ENCODE measurements around the gene SRXN1.
"Not testable (repeated sequence)": the region's sequence is repeated elsewhere in the genome, so short reads cannot be mapped to it uniquely, and the experiment has no call there.

SRXN1 gene

DNA sequence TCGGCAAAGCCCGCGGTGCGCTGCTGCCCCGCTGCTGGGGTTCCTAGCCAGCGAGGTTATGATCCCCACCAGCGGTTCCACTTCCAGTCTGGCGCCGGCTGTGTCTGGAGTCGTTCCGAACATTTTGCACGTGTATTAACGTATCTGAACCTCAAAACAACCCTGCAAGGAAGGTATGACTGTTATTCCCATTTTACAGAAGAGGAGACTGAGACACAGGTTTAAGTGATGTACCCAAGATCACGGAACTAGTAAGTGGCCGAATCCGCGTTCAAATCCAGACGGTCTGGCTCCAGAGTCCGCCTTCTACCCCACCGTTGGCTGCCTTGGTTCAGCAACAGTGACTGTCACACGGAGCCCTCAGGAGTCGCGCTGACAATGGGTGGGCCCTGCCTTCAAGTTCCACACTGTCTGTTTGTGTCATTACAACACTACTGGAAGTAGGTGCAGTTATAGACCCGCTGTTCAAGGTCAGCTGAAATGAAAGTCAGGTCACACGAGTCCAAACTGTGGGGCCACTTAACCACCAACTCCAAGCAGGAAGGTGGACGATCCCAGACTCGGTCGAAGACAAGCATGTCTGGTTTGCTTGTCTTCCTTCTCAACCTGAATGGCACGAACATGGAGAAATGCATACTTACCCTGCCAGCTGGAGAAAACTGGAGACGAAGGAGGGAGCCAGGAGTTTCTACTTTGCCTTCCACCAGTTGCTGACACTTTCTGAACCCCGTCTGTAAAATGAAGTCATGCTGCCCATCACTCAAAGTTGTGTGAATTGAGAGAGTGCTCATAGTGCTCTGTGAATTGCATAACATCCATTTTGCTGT is 803 bp upstream of the SRXN1 start:
- DNase-seq, result no peak

DNA sequence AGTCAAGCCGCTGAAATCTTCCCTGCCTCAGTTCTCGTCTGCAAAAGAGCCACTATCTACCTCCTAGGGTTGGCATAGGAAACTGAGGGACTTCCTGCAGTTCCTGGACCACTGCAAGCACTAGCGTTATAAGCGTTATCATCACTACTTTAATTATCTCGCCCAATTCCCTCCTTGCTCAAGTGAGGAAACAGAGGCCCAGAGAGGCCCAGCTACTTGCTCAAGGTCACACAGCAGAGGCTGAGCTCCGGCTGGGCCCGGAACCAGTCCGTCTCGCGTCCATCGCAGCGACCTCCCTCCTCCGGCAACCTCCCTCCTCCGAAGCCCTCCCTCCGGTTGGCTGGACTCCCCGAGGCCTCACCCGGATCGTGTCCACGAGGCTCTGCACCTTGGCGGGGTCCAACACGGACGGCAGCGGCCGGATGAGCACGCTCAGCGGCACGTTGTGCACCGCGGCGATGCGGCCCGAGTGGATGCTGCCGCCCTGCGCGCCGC is 338 bp downstream of the SRXN1 start:
- no peak for DNase-seq

DNA sequence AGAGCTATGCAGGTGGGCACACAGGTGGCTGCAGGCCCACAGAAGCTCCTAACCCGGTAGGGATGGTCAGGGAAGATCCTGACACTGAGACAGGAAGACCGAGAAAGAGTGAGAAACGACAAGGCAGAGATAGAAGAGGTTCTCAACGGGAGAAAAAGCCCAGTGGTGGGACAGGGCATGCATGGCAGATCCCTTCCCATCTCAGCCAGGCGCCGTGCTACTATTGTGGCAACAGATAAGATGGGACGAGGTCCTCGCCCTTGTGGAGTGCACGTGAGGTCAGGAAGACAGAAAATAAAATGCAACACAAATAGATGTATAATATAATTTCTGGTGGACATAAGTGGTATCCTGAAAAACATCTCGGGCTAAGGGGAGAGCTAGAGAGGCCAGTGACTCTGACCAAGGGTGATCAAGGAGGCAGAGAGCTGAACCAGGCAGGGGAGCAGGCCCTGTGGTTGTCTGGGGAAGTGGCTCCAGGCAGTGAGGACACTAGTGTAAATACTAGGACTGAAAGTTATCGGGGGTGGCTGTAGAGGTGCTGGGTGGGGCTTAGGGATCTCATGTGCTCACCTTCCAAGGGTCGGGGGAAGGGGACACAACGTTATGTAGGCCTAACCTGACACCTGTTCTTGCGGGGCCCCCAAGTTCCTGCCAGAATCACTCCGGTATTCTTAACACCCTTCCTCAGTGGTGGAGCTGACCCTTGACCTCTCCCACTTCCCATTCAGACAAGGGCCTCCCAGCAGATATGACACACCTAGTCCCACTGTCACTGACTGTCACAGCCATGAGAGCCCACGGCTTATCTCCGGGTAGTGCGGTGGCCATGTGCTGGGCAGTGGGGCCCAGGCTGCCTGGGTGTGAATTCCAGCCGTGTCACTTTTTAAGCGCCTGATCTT is 1.0 kb downstream of the SRXN1 start:
- no peak for DNase-seq

DNA sequence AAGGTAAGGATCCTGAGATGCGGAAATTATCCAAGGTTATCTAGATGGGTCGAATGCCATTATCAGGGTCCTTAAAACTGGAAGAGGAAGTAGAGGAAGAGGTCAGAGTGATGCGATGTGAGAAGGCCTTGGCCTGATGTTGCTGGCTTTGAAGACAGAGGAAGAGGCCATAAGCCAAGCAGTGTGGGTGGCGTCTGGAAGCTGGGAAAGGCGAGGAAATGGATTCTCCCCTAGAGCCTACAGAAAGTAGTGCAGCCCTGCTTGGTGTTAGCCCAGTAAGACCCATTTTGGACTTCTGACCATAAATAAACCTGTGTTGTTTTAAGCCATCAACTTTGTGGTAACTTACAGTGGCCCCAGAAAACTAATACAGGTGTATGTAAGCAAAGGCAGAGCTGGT is 2.0 kb downstream of the SRXN1 start:
- DNase-seq, result no peak

DNA sequence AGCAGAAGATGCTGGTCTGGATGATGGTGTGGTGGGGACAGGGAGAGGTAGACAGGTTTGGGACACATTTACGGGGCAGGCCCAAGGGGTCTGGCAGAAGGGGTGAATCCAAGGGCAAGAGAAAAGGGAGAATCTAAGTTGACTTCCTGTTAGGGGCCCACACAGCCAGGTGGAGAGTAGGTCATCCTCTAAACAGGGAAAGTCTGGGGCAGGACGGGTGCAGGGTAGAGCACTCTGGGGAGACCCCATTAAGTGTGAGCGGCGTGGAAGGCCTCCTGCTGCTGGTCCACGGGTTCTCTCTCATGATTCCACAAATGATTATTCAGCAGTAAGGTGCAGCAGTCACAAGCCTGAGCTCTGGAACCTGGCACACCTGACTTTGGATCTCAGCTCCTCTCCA is 2.7 kb downstream of the SRXN1 start:
- no peak for DNase-seq

DNA sequence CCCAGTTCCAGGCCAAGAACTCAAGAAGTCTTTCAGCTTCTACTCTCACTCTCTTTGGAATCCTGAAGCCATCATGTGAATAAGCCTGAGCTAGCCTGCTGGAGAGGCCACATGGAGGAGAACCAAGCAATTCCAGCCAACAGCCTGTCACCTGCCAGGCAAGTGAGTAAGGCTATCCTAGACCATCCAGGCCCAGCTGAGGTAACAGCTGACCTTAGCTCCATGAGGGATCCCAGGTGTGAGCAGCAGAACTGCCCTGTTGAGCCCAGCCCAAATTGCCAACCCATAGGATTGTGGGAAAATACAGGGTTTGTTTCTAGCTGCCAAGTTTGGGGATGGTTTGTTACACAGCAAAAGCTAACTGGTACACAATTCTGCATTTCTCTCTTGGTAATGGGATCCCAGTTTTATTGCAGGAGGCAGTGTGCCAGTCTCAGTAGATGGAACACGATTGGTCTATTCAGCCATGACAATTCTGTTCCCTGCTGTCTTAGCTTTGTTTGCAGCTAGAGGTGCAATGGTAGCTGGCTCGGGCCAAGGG is 5.5 kb downstream of the SRXN1 start:
- DNase-seq, result no peak

DNA sequence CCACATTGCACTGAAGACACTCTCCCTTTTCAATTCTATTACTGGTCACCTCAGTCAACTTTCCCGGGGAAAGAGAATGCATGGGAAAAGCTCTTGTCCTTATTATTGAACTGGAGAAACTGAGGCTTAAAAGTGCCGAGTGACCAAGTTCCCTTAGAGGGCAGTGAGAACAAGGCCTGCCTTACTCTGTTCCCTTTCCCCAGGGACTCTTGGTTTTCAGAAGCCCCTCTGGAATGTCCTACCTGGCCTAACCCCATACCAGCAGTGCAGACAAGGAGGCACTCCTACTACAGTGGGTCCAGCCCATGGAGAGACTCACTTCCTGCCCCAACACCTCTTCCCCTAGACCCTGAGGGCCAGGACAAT is 6.1 kb downstream of the SRXN1 start:
- no peak for DNase-seq

DNA sequence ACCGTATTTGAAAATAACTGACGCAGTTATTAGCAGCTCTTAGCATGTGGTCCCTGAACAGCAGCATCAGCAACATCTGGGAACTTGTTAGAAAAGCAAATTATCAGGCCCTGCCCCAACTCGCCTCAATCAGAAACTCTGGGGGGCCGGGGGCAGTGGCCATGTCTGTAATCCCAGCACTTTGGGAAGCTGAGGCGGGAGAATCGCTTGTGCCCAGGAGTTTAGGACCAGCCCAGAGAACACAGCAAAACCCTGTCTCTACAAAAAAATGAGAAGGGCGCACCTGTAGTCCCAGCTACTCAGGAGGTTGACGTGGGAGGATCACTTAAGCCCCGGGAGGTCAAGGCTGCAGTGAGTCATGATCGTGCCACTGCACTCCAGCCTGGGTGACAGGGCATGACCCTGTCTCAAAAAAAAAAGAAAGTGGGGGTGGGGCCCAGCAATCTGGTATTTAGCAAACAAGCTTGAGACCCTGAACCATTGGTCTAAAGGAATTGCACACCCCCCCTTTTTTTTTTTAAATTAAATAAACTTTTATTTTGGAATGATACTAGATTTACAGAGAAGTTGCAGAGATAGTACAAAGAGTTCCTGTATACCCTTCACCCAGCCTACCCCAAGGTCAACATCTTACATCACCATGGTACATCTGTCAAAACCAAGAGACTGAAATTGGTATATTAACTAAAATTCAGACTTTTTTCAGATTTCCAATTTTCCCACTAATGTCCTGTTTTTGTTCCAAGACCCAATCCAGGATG is 6.7 kb downstream of the SRXN1 start:
- DNase-seq, result no peak

DNA sequence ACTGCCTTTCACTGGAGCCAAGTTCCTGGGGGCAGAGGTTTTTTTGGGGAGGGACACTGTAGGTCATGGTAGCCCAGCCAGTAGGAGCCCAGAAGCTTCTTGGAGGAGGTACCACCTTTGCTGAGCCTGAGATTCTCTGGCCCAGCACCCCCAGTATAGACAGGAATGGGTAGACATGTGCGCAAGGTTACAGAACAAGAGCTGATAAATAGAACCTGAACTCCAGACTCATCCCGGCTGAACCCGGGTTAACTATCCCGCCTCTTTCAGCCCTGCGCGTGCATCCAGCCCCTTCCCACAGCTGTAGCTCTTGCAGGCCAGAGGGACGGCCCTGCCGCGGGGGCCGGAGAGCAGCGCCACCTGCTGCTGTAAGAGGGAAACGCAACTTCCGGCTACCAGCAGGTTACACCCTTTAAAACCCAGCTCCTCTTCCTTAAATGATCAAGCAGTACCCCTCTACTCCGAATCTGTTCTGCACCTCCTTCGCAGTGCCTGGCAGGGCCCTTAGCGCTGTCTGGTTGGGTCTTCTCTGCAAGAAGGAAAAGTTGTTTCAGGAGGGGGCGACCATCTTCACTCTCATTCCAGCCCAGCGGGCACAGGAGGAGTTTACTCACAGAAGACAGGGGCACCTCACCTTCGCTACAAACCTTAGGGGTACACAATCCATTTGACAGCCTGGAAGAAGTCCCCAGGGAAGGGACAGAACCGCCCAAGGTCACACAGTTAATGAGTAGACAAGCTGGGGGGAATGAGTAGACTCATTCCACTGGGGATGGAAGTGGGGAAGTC is 7.5 kb downstream of the SRXN1 start:
- peak; percentile 69 for DNase-seq

DNA sequence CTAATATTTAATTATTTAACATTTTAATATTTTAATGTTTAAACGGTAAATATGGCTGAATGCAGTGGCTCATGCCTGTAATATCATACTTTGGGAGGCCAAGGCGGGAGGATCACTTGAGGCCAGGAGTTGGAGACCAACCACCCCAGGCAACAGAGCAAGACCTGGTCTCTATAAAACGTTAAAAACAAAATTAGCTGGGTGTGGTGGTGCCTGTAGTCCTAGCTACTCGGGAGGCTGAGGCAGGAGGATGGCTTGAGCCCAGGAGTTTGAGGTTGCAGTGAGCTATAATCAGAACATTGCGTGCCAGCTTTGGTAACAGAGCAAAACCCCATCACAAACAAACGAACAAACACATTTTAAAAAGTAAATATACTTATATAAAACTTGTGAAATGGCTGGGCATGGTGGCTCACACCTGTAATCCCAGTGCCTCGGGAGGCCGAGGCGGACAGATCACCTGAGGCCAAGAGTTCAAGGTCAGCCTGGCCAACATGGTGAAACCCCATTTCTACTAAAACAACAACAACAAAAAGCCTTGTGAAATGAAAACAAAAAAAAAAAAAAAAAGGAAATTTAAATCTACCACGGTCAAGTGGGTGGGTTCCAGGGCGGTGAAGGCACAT is 8.2 kb downstream of the SRXN1 start:
- DNase-seq, result no peak

DNA sequence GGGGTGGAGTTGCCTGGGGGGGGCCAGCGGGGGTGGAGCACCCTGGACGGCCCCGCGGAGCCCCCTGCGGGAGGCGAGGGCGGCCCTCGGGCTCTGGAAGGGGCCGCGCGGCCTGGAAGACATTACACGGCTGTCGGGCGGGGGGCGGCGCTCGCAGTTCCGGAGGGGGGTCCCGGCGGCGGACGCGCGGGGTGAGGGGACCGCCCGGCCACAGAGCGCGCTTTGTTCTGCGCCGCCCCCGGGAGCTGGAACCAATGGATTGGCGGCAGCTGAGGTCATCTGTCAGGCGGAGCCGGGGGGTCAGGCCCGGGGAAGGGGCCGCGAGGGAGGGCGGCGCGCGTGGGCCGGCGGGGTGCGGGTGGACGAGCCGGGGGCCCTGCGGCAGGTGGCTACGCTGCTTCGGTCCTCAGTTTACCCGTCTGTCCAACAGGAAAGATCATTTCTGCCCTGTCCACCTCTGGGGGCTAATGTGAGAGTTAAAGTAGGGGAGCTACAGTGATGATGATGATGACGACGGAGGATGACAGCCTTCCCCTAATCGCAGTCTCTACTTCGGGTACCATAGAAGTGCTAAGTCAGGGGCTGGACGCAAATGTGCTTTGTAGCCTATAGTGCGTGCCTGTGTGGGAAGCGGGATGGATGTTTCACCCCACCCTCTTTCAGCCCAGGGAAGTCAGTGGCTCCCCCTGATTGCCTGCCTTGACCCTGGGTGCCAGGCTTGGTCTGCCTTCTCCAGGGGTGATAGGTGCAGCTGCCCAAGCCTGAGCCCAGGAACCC is 10.4 kb downstream of the SRXN1 start:
- DNase-seq, result no peak

DNA sequence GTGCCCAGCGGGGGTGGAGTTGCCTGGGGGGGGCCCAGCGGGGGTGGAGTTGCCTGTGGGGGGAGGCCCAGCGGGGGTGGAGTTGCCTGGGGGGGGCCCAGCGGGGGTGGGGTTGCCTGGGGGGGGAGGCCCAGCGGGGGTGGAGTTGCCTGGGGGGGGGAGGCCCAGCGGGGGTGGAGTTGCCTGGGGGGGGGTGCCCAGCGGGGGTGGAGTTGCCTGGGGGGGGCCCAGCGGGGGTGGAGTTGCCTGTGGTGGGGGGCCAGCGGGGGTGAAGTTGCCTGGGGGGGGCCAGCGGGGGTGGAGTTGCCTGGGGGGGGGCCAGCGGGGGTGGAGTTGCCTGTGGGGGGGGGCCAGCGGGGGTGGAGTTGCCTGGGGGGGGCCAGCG is 11.0 kb downstream of the SRXN1 start:
- DNase-seq, result not testable (repeated sequence)

DNA sequence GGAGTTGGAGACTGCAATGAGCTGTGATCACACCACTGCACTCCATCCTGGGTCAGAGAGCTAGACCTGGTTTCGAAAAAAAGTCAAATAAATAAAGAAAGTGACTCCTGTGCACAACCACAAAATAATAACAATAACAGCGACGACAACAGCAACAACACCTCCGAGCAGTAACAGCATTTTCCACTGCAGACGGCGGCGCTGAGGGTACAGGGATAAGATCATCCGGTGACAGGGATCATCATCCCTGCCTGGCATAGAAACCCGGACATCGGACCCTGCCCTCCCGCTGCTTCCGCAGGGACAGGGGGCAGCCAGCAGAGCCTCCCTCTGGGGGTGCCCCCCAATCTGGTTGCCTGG is 11.5 kb downstream of the SRXN1 start:
- no peak for DNase-seq

DNA sequence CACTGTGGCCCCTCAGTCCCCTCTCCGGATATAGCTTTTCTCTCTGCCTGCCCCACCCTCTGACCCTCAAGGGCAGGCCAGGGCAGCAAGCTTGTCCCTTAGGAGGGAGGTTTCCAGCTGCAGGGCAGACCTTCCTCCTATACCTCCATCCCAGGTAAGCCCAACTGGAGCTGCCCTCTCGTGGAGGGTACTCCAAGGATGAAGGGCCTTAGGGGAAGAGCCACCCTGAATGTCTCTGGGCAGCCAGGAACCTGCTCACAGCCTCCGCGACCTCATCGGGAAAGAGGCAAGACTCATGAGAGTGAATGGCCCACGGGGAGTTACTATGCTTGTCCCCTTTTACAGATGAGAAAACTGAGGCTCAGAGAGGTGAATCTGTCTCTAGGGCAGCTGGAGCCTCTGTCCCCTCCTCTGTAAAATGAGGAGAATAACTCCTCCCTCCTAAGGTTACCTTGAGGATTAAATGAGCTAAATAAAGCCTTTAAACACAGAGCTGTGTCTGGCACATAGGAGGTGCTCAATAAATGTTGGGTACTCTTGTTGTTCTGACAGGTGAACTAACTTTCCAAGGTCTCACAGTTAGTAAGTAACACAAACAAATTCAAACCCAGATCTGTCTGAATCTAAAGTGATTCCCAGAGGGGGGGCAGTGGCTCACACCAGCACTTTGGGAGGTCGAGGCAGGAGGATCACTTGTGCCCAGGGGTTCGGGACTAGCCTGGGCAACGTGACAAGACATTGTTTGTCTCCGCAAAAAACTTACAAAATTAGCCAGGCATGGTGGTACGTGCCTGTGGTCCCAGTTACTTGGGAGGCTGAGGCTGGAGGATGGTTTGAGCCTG is 12.1 kb downstream of the SRXN1 start:
- no peak for DNase-seq

DNA sequence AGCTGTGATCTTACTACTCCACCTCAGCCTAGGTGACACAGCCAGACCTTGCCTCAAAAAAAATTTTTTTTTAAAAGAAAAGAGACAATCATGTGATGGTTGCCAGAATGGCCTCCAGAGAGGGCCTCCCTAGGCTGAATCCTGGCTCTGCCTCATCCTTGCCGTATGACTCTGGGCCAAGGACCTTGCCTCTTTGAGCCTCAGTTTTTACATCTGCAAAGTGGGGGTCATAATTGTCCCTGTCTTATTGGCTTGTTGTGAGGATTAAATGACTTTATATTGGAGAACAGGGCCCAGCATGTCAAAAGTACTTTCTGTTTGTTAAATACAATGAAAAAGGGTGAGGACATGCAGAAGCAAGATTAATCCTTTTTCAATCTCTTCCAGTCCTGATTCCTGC is 14.4 kb downstream of the SRXN1 start:
- DNase-seq, result no peak

DNA sequence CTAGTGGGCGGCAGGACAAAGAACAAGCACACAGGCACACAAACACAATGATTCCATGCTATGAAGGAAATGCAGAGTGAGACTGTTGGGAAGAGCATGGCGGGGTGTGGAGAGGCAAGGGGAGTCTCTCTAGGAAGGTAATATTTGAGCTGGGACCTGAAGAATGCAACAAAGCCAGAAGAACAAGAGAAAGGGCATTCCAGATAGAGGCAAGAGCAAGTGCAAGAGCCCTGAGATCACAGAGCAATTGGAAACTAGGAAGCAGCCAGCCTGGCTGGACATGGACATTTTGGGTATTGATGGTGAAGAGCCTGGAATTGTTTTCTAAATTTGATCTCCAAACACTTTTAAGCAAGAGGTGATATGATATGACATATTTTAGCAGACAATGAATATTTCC is 15.4 kb downstream of the SRXN1 start:
- no peak for DNase-seq

DNA sequence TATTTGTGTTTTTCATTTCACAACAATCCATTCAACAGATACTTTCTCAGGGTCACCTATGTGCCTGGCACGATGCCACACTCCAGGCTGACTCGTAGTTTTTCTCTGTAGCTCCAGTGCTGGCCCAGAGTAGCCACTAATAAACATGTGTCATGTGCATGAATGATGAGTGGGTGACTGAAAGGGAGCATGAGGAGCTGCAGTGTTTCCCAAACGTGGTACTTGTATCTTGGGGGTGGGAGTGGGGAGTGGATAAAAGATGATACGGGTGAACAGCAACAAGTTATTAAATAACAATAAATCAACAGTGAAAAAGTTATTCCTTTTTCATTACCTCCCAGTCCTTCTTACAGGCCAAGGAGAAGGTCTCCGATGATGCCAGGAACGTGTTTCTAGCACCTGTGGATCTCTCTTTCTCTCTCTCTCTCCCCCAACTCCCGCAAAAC is 17.1 kb downstream of the SRXN1 start:
- no peak for DNase-seq

DNA sequence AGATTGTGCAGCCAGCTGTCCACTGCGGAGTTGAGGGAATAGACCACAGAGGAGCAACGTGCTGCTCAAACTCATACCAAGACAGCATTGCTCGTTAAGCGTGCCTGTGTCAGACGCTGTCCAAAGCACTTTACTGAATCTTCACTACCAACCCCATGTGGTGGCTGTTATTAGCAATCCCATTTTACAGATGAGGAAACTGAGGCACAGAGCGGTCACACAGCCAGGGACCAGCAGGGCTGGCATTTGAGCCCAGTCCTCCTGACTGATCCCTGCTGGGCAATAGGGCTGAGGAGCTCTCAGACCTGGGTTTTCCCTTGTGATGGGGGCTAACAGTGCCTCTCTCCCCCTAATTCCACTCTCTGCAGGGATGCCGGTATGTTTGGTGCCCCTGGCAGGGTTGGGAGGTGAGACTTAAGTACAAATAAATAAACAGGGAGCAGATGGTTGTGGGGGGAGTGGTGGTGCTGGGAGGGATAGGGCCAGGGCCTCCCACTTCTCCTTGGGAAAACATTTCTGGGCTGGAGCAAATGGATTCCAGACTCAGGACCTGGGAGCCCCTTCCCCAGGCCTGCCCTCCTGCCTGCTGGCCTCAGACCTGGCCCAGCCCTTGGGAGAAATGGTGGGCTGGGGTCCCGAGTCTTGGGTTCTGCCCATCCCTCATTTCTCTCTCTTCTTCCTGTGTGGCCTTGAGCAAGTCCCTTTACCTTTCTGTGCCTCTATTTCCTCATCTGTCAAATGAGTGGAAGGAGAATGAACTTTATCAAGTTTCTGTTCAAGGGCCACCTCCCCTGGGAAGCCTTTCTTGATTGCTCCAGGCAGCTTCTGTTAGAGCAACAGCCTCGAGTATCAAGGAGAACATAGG is 17.7 kb downstream of the SRXN1 start:
- DNase-seq, result no peak
